ENCODE data around the gene STYXL2. TPM values are rescaled to one million over a fixed set of nuclear protein-coding genes. Genes with fewer than 3 reads are reported as not detected.

Gene STYXL2
- total RNA-seq, 1 experiment from 2014 or later, result not detected

- no peak overlapping the region for H3K9ac ChIP-seq (ENCODE audit: low read length)
- no peaks in the 10 kb centered on the region for H4K20me1 ChIP-seq (ENCODE audit: insufficient read depth, low read depth, low read length)
- H3K9me3 ChIP-seq (ENCODE audit: low read length), result no peaks in the 10 kb centered on the region
- H3K4me1 ChIP-seq (ENCODE audit: low read length), result no peaks in the 10 kb centered on the region
- H3K27me3 ChIP-seq (ENCODE audit: low read length), result no peaks in the 10 kb centered on the region
- DNase-seq, result no peak
- H3K36me3 ChIP-seq (ENCODE audit: insufficient read depth, low read length), result no peaks in the 10 kb centered on the region
- no peaks in the 10 kb centered on the region for H3K9me2 ChIP-seq (replicated peaks; ENCODE audit: insufficient read depth, low read length)
- H2AFZ ChIP-seq (ENCODE audit: low read length), result no peak overlapping the region
- no peaks in the 10 kb centered on the region for H3K79me2 ChIP-seq (ENCODE audit: low read length)
- H3K27ac ChIP-seq (ENCODE audit: low read length), result no peak overlapping the region
- H3K4me3 ChIP-seq (ENCODE audit: low read length), result no peak overlapping the region
- H3K4me2 ChIP-seq (ENCODE audit: low read depth, low read length, poor library complexity, severe bottlenecking), result no peak overlapping the region
Observed at GRCh38 chr1:167092653-167093052, 1.2 kb upstream of the STYXL2 start.

- no peak overlapping the region for H3K9ac ChIP-seq (ENCODE audit: low read length)
- H3K4me2 ChIP-seq (ENCODE audit: low read depth, low read length, poor library complexity, severe bottlenecking), result no peak overlapping the region
Observed at GRCh38 chr1:167094690-167095089, 815 bp downstream of the STYXL2 start.

DNA sequence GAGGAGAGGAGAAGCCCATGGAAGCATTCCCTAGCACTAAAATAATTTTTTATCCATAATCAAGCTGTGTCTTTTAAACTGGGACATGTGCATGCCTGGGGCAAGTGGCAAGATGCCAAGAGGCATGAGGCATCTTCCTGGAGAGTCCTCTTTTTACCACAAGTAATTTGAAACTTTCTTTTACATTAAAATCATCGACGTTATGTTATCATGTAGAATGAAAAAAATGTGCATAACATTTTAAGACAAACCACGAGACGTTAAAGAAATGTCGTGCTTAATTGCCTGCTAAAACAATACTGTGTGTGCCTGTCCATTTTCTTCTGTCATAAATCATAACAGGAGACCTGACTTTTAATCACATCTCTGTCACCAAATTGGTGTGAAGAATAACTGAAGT lies 1.5 kb downstream of the STYXL2 start:
- Histone ChIP-seq H3K9me2 (replicated peaks; ENCODE audit: insufficient read depth, low read length) (no peaks in the 10 kb centered on the region), H3K4me1 (ENCODE audit: low read length) (no peaks in the 10 kb centered on the region), H4K20me1 (ENCODE audit: insufficient read depth, low read depth, low read length) (no peaks in the 10 kb centered on the region), H3K27ac (ENCODE audit: low read length) (no peak overlapping the region), H3K79me2 (ENCODE audit: low read length) (no peaks in the 10 kb centered on the region), H3K9ac (ENCODE audit: low read length) (no peak overlapping the region), H2AFZ (ENCODE audit: low read length) (no peak overlapping the region), H3K36me3 (ENCODE audit: insufficient read depth, low read length) (no peaks in the 10 kb centered on the region), H3K4me2 (ENCODE audit: low read depth, low read length, poor library complexity, severe bottlenecking) (no peak overlapping the region), H3K4me3 (ENCODE audit: low read length) (no peak overlapping the region), H3K27me3 (ENCODE audit: low read length) (no peaks in the 10 kb centered on the region), H3K9me3 (ENCODE audit: low read length) (no peaks in the 10 kb centered on the region)
- DNase-seq, result no peak

More at GRCh38 chr1:167094690-167095089, 815 bp downstream of the STYXL2 start:
- H3K27me3 ChIP-seq (ENCODE audit: low read length), result no peaks in the 10 kb centered on the region
- H2AFZ ChIP-seq (ENCODE audit: low read length), result no peak overlapping the region
- H3K4me1 ChIP-seq (ENCODE audit: low read length), result no peaks in the 10 kb centered on the region
- H3K79me2 ChIP-seq (ENCODE audit: low read length), result no peaks in the 10 kb centered on the region
- H3K9me3 ChIP-seq (ENCODE audit: low read length), result no peaks in the 10 kb centered on the region
- H3K4me3 ChIP-seq (ENCODE audit: low read length), result no peak overlapping the region
- H4K20me1 ChIP-seq (ENCODE audit: insufficient read depth, low read depth, low read length), result no peaks in the 10 kb centered on the region
- H3K9me2 ChIP-seq (replicated peaks; ENCODE audit: insufficient read depth, low read length), result no peaks in the 10 kb centered on the region
- no peak for DNase-seq
- H3K27ac ChIP-seq (ENCODE audit: low read length), result no peak overlapping the region
- H3K36me3 ChIP-seq (ENCODE audit: insufficient read depth, low read length), result no peaks in the 10 kb centered on the region

DNA sequence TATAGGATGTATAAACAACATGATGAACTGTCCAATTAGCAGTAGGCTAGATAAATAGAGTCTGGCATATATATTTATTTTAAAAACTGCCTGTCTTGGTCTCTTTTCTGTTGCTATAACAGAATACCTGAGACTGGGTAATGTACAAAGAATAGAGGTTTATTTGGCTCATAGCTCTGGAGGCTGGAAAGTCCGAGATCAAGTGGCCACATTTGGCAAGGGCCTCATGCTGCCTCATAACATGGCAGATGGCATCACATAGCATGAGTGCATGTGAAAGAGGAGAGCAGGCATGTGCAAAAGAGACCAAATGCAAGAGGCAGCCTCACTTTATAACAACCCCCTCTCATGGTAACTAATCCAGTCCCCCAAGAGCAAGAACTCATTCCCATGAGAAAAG lies 6.0 kb downstream of the STYXL2 start:
- no peaks in the 10 kb centered on the region for H3K4me1 ChIP-seq (ENCODE audit: low read length)
- H2AFZ ChIP-seq (ENCODE audit: low read length), result no peak overlapping the region
- H3K4me3 ChIP-seq (ENCODE audit: low read length), result no peak overlapping the region
- H3K27me3 ChIP-seq (ENCODE audit: low read length), result no peaks in the 10 kb centered on the region
- no peaks in the 10 kb centered on the region for H4K20me1 ChIP-seq (ENCODE audit: insufficient read depth, low read depth, low read length)
- H3K4me2 ChIP-seq (ENCODE audit: low read depth, low read length, poor library complexity, severe bottlenecking), result no peak overlapping the region
- H3K79me2 ChIP-seq (ENCODE audit: low read length), result no peaks in the 10 kb centered on the region
- no peak overlapping the region for H3K27ac ChIP-seq (ENCODE audit: low read length)
- no peak overlapping the region for H3K9ac ChIP-seq (ENCODE audit: low read length)
- no peaks in the 10 kb centered on the region for H3K9me2 ChIP-seq (replicated peaks; ENCODE audit: insufficient read depth, low read length)
- H3K36me3 ChIP-seq (ENCODE audit: insufficient read depth, low read length), result no peaks in the 10 kb centered on the region
- DNase-seq, result no peak
- no peaks in the 10 kb centered on the region for H3K9me3 ChIP-seq (ENCODE audit: low read length)

GRCh38 chr1:167100730-167101129 lies 6.9 kb downstream of the STYXL2 start:
- no peak overlapping the region for H3K4me3 ChIP-seq (ENCODE audit: low read length)
- no peak overlapping the region for H2AFZ ChIP-seq (ENCODE audit: low read length)
- H3K9ac ChIP-seq (ENCODE audit: low read length), result no peak overlapping the region
- H3K4me2 ChIP-seq (ENCODE audit: low read depth, low read length, poor library complexity, severe bottlenecking), result no peak overlapping the region
- H3K9me3 ChIP-seq (ENCODE audit: low read length), result no peaks in the 10 kb centered on the region
- no peaks in the 10 kb centered on the region for H3K79me2 ChIP-seq (ENCODE audit: low read length)
- H3K27ac ChIP-seq (ENCODE audit: low read length), result no peak overlapping the region
- no peaks in the 10 kb centered on the region for H3K4me1 ChIP-seq (ENCODE audit: low read length)
- no peaks in the 10 kb centered on the region for H3K36me3 ChIP-seq (ENCODE audit: insufficient read depth, low read length)
- H3K27me3 ChIP-seq (ENCODE audit: low read length), result no peaks in the 10 kb centered on the region
- H3K9me2 ChIP-seq (replicated peaks; ENCODE audit: insufficient read depth, low read length), result no peaks in the 10 kb centered on the region
- no peak for DNase-seq
- H4K20me1 ChIP-seq (ENCODE audit: insufficient read depth, low read depth, low read length), result no peaks in the 10 kb centered on the region

DNA sequence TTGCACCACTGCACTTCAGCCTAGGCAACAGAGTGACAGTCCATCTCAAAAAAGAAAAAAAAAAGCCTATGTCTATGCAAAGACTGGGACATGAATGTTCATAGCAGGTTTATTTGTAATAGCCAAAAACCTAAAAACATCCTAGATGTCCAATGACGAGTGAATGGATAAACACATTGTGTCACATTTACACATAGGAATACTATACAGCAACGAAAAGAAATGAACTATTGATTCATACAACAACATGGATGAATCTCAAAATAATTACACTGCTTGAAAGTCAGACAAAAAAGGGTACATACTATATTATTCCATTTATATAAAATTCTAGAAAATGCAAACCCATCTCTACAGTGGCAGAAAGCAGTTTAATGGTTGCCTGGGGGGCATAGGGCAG lies 7.9 kb downstream of the STYXL2 start:
- Histone ChIP-seq H3K9me2 (replicated peaks; ENCODE audit: insufficient read depth, low read length) (no peaks in the 10 kb centered on the region), H3K79me2 (ENCODE audit: low read length) (no peaks in the 10 kb centered on the region), H4K20me1 (ENCODE audit: insufficient read depth, low read depth, low read length) (no peaks in the 10 kb centered on the region), H3K36me3 (ENCODE audit: insufficient read depth, low read length) (no peaks in the 10 kb centered on the region), H2AFZ (ENCODE audit: low read length) (no peak overlapping the region), H3K9ac (ENCODE audit: low read length) (no peak overlapping the region), H3K4me3 (ENCODE audit: low read length) (no peak overlapping the region), H3K4me2 (ENCODE audit: low read depth, low read length, poor library complexity, severe bottlenecking) (no peak overlapping the region), H3K9me3 (ENCODE audit: low read length) (no peaks in the 10 kb centered on the region), H3K27ac (ENCODE audit: low read length) (no peak overlapping the region), H3K4me1 (ENCODE audit: low read length) (no peaks in the 10 kb centered on the region), H3K27me3 (ENCODE audit: low read length) (no peaks in the 10 kb centered on the region)
- DNase-seq, result no peak

- H3K4me2 ChIP-seq (ENCODE audit: low read depth, low read length, poor library complexity, severe bottlenecking), result no peak overlapping the region
- H3K27me3 ChIP-seq (ENCODE audit: low read length), result no peaks in the 10 kb centered on the region
- no peaks in the 10 kb centered on the region for H3K9me3 ChIP-seq (ENCODE audit: low read length)
- H3K9ac ChIP-seq (ENCODE audit: low read length), result no peak overlapping the region
- no peaks in the 10 kb centered on the region for H3K36me3 ChIP-seq (ENCODE audit: insufficient read depth, low read length)
- no peak overlapping the region for H3K27ac ChIP-seq (ENCODE audit: low read length)
- H4K20me1 ChIP-seq (ENCODE audit: insufficient read depth, low read depth, low read length), result no peaks in the 10 kb centered on the region
- no peak overlapping the region for H3K4me3 ChIP-seq (ENCODE audit: low read length)
- DNase-seq, result no peak
- H3K4me1 ChIP-seq (ENCODE audit: low read length), result no peaks in the 10 kb centered on the region
- H3K79me2 ChIP-seq (ENCODE audit: low read length), result no peaks in the 10 kb centered on the region
- no peak overlapping the region for H2AFZ ChIP-seq (ENCODE audit: low read length)
- no peaks in the 10 kb centered on the region for H3K9me2 ChIP-seq (replicated peaks; ENCODE audit: insufficient read depth, low read length)
Observed at GRCh38 chr1:167102906-167103573, 9.2 kb downstream of the STYXL2 start.

DNA sequence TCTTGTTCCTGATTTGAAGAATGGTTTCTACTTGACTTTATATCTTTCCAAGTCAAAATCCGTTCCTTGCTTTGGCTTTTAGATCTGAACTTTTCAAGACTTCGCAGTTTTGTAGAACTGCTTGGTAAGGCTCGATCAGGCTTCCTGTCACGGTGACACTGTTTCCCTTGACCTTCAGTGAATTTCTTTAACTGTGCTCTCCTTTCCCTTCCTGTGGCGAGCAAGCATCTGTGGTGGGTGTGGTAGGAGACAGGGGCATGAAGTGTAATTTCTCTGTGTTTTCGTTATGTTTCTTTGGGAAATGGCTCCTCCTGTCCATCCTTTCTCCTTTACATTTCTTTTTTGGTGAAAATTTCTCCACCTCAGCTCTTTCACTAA lies 10.4 kb downstream of the STYXL2 start:
- H3K4me3 ChIP-seq (ENCODE audit: low read length), result no peak overlapping the region
- H3K9me2 ChIP-seq (replicated peaks; ENCODE audit: insufficient read depth, low read length), result no peaks in the 10 kb centered on the region
- no peaks in the 10 kb centered on the region for H4K20me1 ChIP-seq (ENCODE audit: insufficient read depth, low read depth, low read length)
- no peak overlapping the region for H2AFZ ChIP-seq (ENCODE audit: low read length)
- H3K27me3 ChIP-seq (ENCODE audit: low read length), result no peaks in the 10 kb centered on the region
- no peaks in the 10 kb centered on the region for H3K79me2 ChIP-seq (ENCODE audit: low read length)
- peaks cover 7% of the 10 kb centered on the region for H3K4me1 ChIP-seq (ENCODE audit: low read length)
- H3K36me3 ChIP-seq (ENCODE audit: insufficient read depth, low read length), result no peaks in the 10 kb centered on the region
- DNase-seq, result no peak
- no peak overlapping the region for H3K4me2 ChIP-seq (ENCODE audit: low read depth, low read length, poor library complexity, severe bottlenecking)
- no peak overlapping the region for H3K9ac ChIP-seq (ENCODE audit: low read length)
- no peak overlapping the region for H3K27ac ChIP-seq (ENCODE audit: low read length)
- H3K9me3 ChIP-seq (ENCODE audit: low read length), result no peaks in the 10 kb centered on the region

All from Karpas-422 (cell line).